Testis (tissue), 2 donors: ENCODE measurements around the gene ARMH4.

ENCODE experiments used
- POLR2A ChIP-seq: fragments of 450-650 bp; IDR thresholded peaks from one replicate; pipeline ENCODE4 v1.6.1; 2017; ENCODE audit warnings: antibody characterized with exemption, mild to moderate bottlenecking, moderate library complexity
- TF ChIP-seq, protein P1 (sequence below), 3 experiments: fragments of 450-650 bp in 2 of 3; fragments of 200-600 bp in 1 of 3; sonication (generic) in 1 of 3; IDR thresholded peaks; one replicate each; pipeline ENCODE4 v1.5.1; 2016 to 2019; ENCODE audit warnings: antibody characterized with exemption in 3 of 3, mild to moderate bottlenecking in 2 of 3, moderate library complexity in 1 of 3

DNA sequence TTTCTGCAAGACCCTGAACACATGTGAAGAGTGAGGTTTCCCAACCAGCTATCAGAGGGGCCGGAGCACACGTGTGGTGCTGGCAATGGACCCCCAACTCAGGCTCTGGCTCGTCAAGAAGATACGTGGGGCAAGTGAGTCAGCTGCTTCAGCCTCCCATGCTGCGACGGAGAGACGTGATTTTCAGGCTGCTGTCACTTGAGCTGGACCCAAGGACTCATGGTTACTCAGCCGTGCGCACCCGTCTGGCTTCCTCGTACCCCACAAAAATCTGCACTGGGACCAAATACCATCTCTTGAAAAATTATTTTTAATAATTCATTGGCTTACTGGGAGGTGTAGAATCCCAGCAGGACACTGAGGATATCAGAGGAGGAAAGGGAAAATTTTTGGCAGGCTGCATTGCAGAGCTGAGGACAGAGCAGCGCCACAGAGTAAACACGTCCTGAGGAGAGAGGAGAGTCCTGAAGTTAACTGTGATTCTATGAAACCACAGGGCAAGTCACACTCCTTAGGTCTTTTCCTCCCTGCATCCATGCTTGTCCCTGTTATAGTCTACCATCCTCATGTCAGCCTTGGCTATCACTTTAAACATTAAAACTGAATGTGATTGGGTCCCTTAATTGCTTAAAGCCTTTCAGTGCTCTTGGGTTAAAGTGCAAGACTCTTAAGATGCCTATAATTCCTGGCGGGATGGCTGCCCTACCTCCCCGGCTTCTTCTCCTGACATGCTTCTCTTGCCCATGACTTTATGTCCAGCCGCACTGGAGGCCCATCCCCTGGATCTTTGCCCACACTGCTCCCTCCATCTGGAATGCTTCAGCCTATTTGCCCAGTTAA is 190.8 kb downstream of the ARMH4 start:
- TF ChIP-seq POLR2A, result no peak
- TF ChIP-seq, protein P1, sequence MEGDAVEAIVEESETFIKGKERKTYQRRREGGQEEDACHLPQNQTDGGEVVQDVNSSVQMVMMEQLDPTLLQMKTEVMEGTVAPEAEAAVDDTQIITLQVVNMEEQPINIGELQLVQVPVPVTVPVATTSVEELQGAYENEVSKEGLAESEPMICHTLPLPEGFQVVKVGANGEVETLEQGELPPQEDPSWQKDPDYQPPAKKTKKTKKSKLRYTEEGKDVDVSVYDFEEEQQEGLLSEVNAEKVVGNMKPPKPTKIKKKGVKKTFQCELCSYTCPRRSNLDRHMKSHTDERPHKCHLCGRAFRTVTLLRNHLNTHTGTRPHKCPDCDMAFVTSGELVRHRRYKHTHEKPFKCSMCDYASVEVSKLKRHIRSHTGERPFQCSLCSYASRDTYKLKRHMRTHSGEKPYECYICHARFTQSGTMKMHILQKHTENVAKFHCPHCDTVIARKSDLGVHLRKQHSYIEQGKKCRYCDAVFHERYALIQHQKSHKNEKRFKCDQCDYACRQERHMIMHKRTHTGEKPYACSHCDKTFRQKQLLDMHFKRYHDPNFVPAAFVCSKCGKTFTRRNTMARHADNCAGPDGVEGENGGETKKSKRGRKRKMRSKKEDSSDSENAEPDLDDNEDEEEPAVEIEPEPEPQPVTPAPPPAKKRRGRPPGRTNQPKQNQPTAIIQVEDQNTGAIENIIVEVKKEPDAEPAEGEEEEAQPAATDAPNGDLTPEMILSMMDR (IDR thresholded peaks at IDR 0.05), result no peak
